HG03025 (cell line): ENCODE measurements around the gene TUBA4A.
A peak's percentile ranks its signal among the peaks of the same experiment; 100 is the strongest.

ENCODE experiments used
- ATAC-seq: cut with Tn5 transposase; IDR thresholded peaks from one replicate; pipeline ENCODE4 v1.9.1; 2021; ENCODE audit warnings: mild to moderate bottlenecking, moderate library complexity; ENCODE audit not compliant: unreplicated experiment, low FRiP score

TUBA4A gene

DNA sequence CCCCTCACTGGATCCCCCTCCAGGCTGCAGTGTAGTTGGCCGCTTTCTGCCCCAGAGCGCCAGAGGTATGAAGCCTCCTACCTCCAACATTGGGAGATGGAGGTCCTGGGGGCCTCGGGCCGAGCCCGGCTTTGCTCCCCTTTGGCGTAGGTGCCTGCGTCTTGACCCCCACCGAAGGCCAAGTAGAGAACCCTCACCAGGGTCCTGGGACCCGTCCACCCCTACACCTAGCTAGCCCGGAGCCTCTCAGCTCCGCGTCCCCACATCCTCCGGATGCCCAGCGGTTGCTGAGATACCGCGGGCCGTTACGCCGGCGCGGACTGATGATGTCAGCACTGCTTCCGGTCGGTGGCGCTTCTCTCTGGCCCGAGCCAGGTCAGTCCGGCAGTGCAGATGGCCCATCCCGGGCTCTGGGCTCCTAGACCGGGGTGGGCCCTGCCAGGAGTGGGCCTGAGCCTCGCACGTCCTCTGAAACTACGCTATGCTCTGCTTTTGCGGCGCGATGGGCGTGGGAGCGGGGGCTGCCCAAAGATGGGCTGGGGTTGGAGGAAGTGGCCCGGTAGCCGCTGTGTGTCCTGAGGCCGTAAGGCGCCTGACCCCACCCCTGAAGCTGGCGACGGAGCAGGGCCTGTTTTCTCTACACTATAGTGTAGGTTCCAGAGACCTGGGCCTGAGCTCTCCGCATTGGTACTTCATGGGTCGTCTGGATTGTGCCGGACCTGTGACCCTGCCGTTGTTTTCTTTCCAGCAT lies 8.4 kb downstream of the TUBA4A start, which contains the start of the genes GLB1L and STK16:
GLB1L (minus strand) TSS at position 297 of the 751 bp plus-strand sequence. CDS start 1,871 bp downstream, outside the sequence.
STK16 (plus strand) TSS at position 332 of the 751 bp plus-strand sequence. CDS start 521 bp downstream, outside the sequence.
- ATAC-seq = peak; percentile 74

DNA sequence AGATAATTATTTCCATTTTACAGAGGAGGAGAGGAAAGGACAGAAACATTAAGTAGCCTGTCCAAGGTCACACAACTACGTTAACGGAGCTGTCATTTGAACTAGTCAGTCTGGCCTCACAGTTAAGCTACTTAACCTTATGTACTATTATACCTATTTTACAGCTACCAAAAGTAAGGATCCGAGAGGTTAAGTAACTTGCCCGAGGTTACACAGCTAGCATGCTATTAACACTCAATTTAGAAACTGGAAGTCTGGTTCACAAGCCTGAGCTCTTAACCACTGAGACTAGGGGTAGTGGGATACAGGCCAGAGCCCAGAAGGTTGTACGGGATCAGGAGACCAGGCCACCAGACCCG lies 8.9 kb downstream of the TUBA4A start:
- no peak for ATAC-seq

DNA sequence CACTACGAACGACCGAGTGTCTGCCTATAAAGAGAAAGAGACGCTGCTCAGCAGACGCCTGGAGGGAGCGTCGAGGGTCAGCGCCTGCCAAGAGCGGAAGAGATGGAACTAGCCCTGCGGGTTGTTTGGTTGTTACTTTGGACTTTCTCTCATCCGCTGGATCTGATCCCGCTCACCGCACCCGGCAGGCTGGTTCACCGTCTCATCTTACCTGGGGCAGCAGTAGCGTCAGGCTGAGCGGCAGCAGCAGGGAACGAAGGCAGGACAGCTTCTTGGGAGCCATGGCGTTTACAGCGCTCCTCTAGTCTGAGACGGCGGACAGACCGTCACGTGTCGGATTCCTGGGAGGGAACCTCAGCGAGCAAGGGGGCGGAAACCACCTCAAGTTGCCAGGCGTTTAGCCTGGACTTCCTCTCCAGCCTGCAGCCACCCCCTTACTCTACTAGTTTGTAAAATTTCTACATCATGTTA lies 10.4 kb downstream of the TUBA4A start:
- no peak for ATAC-seq

DNA sequence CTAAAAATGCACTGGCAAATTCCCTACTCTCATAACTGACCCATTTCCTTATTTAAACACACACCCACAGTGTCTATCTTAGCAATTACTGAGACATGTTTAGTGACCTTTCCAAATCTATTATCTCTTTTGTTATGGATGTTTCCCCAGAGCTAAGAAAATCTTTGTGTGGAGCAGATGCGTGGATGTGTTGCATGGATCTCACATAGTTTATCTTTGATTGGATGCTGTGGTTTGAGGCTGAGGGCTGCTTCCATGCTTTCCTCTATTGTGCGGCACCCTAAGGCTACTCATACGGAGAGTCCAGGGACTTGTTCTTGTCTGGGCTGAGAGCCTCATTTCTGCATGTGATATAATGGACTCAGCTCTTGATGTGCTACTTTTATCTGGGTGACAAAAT lies 19.4 kb downstream of the TUBA4A start:
- ATAC-seq = no peak

DNA sequence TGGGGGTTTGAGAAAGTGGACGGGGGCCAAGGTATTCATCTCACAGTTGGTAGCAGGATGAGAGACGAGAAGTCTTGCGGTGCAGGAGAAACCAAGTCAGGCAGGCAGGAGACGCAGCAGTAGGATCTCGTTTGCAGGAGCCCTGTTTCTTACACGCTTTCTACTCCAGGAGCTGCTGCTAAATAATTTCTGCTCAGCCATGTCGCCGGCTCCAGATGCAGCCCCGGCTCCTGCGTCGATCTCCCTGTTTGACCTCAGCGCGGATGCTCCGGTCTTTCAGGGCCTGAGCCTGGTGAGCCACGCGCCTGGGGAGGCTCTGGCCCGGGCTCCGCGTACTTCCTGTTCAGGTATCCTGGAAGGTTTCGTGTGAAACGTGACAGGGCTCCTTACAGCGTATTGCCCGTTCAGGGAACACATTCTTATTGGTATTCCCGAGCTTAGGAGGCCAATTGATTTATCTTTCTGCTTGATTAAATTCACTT lies 23.6 kb downstream of the TUBA4A start:
- peak; percentile 14 for ATAC-seq

DNA sequence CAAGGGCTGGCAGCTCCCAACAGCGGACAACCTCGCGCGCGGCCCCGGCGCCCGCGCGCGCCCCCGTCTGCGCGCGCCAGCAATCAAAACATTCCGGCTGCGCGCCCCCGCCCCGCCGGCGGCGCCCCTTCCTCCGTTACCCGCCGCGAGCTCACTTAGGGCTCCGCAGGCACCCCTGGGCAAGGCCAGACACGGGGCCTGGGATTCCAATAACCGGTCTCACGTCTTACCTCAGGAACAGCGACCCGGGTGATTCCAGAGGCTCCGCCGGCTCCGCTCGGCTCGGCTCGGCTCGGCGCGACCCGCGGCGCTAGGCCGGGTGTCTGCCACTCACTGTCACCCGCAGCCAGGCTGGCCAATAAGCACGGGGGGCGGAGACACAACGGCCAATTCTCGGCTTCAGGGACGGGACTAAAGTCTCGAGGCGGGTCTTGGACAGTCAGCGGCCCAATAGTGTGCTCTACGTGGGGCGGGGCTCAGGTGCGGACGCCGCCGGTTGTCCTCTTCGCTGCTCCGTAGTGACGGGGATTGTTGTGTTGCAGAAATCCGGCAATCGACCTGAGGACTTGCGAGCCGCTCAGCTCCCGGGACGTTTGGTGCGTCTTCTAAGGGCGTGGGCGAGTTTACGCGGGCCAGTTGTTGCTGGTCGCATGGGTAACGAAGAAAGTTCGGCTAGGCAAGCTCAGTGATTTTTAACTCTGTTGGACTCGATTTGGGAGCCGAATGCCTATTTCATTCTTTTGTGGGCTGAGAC lies 24.2 kb downstream of the TUBA4A start, which contains the start of the genes ANKZF1 and ATG9A:
ANKZF1 (plus strand) TSS at position 502 of the 754 bp plus-strand sequence. CDS start 452 bp downstream, outside the sequence.
ATG9A (minus strand) TSS at position 332 of the 754 bp plus-strand sequence. CDS start 1,612 bp downstream, outside the sequence.
- ATAC-seq = peak; percentile 96

DNA sequence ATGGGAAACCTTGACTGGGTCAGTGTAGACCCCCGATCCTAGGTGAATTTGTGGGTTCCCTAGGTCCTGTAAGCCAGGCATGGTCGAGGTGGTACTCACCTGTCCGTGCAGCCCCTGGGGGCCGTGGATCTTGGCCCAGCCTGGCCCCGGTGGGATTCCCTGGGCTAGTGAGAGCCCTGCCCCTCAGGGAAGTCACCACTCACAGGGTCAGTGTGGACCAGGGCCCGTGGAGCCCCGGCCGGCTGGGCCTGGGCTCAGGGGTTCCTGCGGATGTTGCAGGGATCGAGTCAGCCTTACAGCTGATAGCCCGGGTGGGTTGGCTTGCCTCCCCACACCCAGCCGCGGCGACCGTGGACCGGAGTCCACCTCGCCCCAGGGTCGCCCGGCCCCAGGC lies 24.8 kb downstream of the TUBA4A start:
- ATAC-seq = peak; percentile 1

DNA sequence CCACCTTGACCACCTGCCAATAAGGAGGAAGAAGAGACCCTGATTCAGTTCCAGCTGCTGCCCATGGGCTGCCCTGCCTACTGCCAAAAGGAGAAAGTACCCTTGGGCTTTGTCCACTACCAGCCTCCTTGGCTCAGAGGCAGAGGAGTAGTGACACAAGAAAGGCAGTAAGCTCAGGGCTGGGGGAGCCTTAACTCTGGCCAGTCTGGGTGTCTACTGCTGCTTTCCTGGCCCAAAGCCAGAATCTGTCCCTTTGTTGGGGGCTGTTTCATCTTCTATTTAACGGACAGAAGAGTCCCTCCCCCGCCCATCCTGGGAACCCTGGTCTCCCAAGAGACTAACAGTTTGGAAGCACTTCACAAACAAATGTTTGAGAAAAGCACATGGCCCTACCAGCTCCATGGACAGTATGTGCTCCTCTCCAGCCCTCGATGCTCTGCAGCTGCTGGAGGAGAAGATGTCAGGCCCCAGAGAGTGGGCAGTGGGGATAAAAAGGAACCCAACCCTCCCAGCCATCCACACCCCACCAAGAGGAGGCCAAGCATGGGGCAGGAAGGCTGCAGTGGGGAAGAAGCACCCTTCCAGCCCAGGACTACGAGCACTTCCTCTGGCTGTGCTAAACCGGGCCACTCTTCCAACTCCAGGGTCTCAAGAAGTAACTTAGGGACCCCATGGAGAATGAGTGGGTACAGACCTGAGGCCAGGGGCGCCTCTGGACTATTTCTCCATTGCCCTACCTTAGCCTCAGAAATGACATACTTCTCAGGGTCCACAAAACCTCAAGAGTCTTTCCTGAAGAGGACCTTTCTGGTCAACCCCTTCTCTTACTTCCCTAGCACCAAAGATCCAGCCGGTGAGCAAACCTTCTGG lies 25.4 kb downstream of the TUBA4A start:
- ATAC-seq = no peak

DNA sequence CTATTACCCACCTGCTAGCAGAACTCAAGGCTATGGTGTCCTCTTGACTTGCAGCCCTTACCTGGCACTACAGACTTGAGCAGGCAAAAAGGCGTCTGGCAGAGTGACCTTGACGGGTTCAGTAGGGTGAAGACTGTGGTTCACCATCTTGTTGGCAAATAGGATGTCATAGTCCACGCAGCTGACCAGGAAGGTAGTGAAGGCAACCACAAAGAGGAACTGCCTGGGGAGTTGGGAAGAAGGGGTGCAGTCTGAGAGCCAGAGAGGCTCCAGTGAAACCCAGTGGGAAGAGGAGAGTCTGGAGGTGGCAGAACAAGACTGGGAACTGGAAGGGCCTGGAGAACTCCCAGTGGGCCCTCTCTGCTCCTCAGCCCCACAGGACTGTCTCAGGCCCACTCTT lies 28.4 kb downstream of the TUBA4A start:
- ATAC-seq = no peak

DNA sequence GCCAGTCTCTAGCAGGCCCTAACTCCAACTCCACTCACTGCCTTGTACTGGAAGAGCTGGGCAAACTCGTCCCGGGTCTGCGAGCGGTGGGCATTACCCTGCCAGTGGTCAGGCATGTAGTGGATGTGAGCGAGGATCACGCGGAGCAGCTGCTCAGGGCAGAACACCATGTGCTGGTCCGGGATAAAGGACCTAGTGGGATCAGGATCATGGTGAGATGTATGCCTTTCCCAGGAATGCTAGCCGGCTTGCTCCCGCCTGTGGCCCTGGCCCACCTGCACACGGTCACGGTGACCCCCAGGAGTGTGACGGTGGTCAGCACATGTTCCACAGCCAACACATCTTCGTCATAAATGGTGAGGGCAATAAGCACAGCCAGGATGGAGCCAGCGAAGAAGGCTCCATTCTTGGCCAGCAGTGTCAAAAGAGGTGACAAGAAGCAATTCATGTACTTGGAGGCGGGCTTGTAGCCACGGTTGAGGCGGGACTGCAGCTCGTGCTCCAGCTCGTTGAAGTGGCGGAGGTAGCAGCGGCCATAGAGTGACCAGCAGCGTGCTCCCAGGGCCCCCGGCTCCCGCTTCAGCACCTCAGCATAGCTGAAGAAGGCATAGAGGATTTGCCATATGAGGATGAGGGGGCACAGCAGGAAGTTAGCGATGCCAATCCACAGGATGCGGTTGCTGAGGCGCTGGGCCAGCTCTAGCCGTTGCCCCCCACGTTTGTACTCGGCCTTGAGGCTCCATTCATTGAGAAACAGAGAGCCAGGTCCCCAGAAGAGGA lies 29.7 kb downstream of the TUBA4A start:
- no peak for ATAC-seq

DNA sequence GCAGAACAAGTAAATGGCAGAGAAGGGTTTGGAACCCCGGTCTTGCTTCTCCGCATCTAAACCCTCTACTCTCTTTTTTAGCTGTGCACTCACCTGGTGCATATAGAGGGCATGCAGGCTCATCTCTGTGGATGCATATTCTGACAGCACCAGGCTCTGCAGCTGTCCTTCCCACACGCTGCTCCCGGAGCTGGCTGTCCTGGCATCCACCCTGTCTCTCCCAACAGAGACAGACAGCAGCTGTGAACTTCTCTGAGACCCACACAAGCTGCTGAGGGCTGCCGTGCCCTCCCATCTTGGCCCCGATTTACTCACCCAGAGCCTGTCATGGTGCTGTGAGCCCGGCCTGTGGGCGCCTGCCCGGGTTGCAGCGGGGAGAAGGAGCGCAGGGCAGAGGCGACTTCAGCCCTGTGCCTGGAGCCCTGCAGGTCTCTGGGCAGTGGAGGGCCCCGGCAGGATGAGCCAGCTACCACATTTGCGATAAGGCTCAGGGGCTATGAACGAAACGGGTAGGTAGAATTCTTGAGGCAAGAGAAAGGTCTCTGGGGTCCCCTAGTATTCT lies 31.7 kb downstream of the TUBA4A start:
- no peak for ATAC-seq

DNA sequence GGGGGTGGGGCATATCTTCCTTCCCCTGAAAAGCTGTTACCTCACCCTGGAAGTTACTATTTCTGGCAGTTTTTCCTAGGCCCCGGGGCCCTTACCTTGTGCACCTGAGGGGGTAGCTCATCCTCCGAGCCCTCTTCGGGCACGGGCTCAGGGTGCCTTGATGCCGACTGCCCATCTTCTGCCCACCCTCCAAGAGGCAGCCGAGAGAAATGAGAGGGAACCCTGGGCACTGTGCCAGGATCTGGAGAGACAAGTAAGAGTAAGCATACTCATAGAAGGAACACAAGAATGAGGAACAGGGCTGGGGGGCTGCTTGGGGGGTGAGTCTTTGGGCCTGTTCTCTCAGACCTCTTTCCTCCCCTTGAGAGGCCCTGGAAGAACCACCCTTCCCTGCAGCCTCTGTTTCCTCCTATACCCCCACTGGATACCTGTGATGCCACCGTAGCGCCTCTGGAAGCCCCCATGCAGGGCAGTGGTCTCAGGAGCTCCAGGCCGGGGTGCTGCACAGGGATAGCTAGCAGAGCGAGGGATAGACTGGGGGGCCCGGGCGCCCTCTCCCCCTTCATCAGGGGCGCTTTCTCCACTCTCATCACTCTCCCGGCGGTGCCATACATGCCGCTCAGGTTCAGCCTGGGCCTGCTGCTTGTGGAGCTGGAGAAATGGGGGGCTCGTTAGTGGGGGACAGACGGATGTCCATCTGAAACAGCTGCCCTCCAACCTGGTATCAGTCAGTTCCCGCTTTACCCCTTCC lies 32.9 kb downstream of the TUBA4A start:
- ATAC-seq = no peak

DNA sequence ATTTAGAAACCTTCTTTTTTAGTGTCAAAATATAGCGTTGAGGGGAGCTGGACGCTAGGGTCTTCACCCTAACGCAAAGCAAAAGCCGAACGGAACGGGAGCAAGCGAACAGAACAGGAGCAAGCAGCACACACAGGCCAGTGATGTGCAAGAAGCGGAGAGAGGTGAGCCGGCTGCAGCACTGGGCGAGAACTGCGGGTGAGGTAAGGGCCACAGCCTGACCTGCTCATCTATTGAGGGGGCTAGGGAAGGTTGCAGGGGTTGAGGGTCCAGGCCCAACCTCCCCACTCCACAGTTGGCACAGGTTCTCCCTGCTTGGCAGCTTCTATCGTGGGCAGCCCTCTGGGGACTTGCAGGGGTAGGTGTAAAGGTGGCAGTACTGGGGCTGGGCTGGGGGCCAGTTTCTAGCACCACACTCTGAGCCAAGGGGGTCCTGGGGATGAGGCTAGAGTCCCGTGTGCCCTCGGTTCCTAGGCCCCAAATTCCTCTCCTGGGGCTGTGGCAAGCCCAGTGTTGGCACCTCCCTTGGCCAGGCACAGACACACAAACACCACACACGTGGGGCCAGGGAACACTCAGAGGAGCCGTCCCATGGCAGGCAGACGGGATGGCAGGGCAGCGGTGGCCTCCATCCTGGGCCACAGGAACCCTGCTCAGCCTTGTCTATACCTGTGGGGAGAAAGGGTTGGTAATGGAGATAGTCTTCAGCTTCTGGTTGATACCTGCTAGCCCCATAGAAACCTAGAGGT lies 33.8 kb downstream of the TUBA4A start:
- no peak for ATAC-seq

DNA sequence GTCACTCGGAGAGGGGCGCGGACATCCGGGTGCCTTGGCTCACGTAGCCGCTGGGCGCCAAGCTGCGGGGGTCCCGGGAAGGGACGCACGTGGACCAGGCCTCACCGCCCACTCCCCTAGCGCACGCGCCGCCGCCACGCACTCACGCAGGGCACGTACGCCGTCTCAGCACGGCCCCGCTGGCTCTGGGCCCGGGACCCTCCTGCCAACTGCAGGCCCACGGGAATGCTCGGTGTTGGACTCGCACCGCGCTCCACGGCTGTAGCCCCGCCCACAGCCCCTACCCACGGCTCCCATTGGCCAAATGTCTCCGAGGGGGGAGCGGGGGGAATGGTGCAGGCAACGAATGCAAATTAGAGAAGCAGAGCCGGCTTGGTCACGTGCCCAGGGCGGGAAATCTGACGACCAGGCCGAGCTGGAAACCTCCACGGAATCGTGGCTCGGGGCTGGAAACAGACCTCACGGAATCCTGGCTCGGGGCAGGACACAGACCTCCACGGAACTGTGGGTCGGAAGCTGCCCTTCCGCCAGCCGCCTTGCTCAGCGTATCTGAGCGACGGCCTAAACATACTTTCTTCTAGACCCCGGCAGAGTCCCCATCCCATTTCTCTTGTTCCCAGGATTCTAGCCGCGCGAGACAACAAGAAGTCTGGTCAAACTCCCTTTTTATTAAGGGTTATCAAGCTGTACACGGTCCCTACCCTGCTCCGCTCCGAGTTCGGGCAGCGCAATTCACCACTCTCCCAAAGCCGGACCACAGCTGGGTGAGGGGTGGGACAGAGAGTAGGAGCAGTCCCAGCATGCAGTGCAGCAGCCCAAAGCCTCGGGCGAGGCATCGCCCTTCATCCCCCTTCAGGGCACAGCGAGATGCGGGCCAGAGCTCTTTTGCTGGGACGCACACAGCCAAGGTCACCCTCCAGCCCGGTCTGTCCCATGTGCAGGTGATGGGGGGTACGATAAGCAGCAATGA lies 34.7 kb downstream of the TUBA4A start, which contains the start of gene ABCB6:
ABCB6 (minus strand) TSS at position 227 of the 970 bp plus-strand sequence. CDS start 285 bp downstream, outside the sequence.
- ATAC-seq = peak; percentile 75

DNA sequence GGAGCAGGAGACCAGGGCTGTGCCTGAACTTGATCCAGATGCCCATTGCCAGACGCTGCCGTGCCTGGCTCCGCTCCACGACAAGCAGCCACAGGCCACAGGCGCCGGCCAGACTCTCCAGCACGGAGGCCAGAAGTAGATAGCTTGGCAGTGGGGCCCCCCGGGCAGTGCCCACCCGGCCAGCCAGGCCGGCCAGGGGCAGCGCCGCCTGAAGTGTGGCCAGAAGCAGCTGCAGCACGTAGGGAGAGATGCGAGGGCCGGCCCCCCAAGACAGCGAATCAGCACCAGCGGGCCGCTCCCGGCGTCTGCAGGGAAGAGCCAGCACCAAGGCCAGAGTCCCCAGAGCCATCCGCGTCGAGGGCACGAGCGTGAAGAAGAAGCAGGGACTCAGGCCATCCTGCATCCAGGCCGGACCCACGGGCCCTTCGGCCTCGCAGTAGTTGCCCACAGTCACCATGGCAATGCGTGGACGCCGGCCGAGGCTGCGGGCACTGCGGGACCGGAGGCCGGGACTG lies 35.4 kb downstream of the TUBA4A start:
- ATAC-seq = peak; percentile 11

DNA sequence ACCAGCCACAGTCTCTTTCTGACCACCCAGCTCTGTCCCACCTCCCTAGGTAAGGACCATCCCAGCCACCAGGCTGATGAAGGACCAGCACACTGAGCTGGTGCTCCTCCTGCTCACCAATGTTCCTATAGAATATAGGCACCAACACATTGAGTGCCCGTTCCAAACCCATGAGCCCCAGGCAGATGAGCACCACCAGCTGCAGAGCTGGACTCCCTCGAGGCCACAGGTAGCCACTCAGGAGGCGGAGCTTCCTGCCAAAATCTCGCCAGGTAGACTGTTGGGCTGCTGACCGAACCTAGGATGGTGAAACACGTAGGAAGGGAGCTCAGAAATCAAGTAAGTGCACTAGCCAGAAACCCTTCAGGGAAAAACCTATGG lies 37.2 kb downstream of the TUBA4A start:
- no peak for ATAC-seq
